Measurements from ENCODE around the gene POLN.

GRCh38 chr4:2071252-2071911 is 170.5 kb downstream of the POLN start:
- TF ChIP-seq CTCF (IDR thresholded peaks at IDR 0.05) (no peak), POLR2A (IDR thresholded peaks at IDR 0.05) (no peak)

Data from tibial nerve (tissue), 3 donors.